NT2/D1 (cell line): ENCODE measurements around the gene PPA2.

Source experiments
- SUZ12 ChIP-seq: IDR thresholded peaks from 2 replicates; pipeline ENCODE4 v1.6.1; 2011; ENCODE audit not compliant: insufficient read length, insufficient read depth; ENCODE audit errors: extremely low read depth
- YY1 ChIP-seq: IDR thresholded peaks from 2 replicates; pipeline ENCODE4 v1.6.1; 2011; ENCODE audit not compliant: insufficient read length, insufficient read depth

DNA sequence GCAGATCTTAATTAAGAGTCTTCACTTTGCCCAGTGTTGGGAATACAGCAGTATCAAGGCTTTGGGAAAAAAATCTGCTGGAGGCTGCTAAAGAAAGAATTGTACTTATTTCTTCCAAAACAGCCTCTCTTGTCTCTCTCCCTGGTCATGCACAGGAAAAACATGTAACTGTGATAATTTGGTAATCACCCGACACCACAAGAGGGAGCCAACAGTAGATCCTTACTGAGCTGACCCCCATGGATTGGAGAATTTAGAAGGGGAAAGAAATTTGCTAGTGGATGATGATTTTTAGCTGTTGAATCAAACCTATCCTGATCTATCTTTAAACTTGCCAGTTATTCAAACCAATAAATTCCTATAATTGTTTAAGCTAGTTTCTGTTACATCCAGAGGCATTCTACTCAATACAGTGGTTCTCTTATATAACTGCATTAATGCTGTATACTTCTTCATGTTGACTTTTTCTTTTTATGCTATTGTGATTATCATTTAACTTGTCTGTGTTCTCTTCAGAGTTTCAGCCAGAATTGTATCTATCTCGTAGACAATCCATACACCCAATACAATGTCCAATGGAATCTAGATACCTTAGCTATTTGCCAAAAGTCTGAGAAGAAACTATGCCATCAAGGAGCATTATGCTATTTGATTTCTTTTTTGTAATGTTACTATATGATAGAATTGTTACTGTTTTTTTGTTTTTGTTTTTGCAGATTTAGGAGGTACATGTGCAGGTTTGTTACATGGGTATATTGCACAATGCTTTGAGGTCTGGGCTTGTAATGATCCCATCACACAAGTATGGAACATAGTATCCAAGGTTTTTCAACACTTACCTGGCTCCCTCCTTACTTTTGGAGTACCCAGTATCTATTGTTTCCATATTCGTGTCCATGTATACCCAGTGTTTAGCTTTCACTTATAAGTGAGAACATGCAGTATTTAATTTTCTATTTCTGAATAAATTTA lies 47.2 kb upstream of the PPA2 start:
- TF ChIP-seq SUZ12 (no peak), YY1 (no peak)
